Endothelial cell of umbilical vein (primary cell): Measurements from ENCODE around the gene CIROP. TPM values are rescaled to one million over a fixed set of nuclear protein-coding genes. Genes with fewer than 3 reads are reported as not detected.

Experiments
- BruUV-seq: library from RNA; stranded (reverse); fragments of 400-500 nt; replicated peaks from 2 replicates; lab custom pipeline; 2021; lab: Mats Ljungman, UMichigan
- CTCF ChIA-PET: fragments of 300-600, 350-600 bp; sonication (Branson Sonifier 250); formaldehyde crosslinking; loops from one replicate; lab custom pipeline; 2021; ENCODE audit warnings: antibody characterized with exemption, inconsistent platforms; lab: Charles Lee
- POLR2A ChIA-PET: fragments of 300-600, 350-600 bp; sonication (Branson Sonifier 250); formaldehyde crosslinking; loops from one replicate; lab custom pipeline; 2021; ENCODE audit warnings: antibody characterized with exemption, inconsistent platforms; lab: Charles Lee
- DNase-seq: peaks from one replicate; pipeline ENCODE4 v3.0.0-alpha.2; 2011; ENCODE audit warnings: low read depth, low spot score
- FAIRE-seq: peaks from 2 replicates; lab custom pipeline; 2011; peaks lifted over from hg19 to GRCh38; lab: Jason Lieb, UNC
- H2AFZ ChIP-seq: 2 replicates; pipeline ENCODE4 v1.6.0; 2012; ENCODE audit warnings: low read depth, low read length, control low read depth, inconsistent platforms
- H3K27ac ChIP-seq: 2 replicates; pipeline ENCODE4 v1.5.1; 2011; ENCODE audit warnings: low read depth, mild to moderate bottlenecking, control low read depth, low read length, moderate library complexity; ENCODE audit not compliant: insufficient read depth
- H3K27me3 ChIP-seq, 2 experiments: 2 replicates each; pipeline versions ENCODE4 v1.6.0 to v1.6.1; 2011; ENCODE audit warnings: low read length in 2 of 2, mixed read lengths in 1 of 2; ENCODE audit not compliant: control insufficient read depth in 2 of 2, insufficient read depth in 2 of 2
- H3K36me3 ChIP-seq, 2 experiments: 2 replicates in 1 of 2; 3 replicates in 1 of 2; pipeline ENCODE4 v1.5.1; 2011; ENCODE audit warnings: low read length in 2 of 2, mild to moderate bottlenecking in 1 of 2, moderate library complexity in 1 of 2; ENCODE audit not compliant: control insufficient read depth in 2 of 2, insufficient read depth in 2 of 2; ENCODE audit errors: extremely low read depth in 1 of 2
- H3K4me1 ChIP-seq: 3 replicates; pipeline ENCODE4 v1.5.1; 2011; ENCODE audit warnings: mild to moderate bottlenecking, low read length; ENCODE audit not compliant: control insufficient read depth, insufficient read depth; ENCODE audit errors: extremely low read depth
- H3K4me2 ChIP-seq: 2 replicates; pipeline ENCODE4 v1.6.1; 2011; ENCODE audit warnings: low read length, control low read depth, mixed read lengths; ENCODE audit not compliant: insufficient read depth
- H3K4me3 ChIP-seq, 3 experiments: fragments of 200-600 bp in 1 of 3; sonication (generic), shearing (Covaris generic) in 1 of 3; replicated peaks in 1 of 3; 2 replicates each; pipeline ENCODE4 v1.5.1; 2011 to 2016; ENCODE audit warnings: control low read depth in 3 of 3, low read length in 3 of 3, mild to moderate bottlenecking in 2 of 3, inconsistent platforms in 1 of 3, low read depth in 1 of 3, moderate library complexity in 1 of 3; ENCODE audit not compliant: insufficient read depth in 1 of 3
- H3K79me2 ChIP-seq: 2 replicates; pipeline ENCODE4 v1.6.0; 2012; ENCODE audit warnings: low read length, inconsistent platforms; ENCODE audit not compliant: control insufficient read depth, insufficient read depth
- H3K9ac ChIP-seq: replicated peaks from 2 replicates; pipeline ENCODE3; 2011; ENCODE audit warnings: low read length, control low read depth; ENCODE audit not compliant: insufficient read depth; ENCODE audit errors: extremely low read depth
- H3K9me1 ChIP-seq: replicated peaks from 3 replicates; pipeline ENCODE4 v1.6.0; 2011; ENCODE audit warnings: mild to moderate bottlenecking, low read length; ENCODE audit not compliant: control insufficient read depth, insufficient read depth; ENCODE audit errors: extremely low read depth
- H3K9me3 ChIP-seq: replicated peaks from 2 replicates; pipeline ENCODE4 v1.5.1; 2012; ENCODE audit warnings: low read length, inconsistent platforms; ENCODE audit not compliant: control insufficient read depth, insufficient read depth
- H4K20me1 ChIP-seq: replicated peaks from 2 replicates; pipeline ENCODE3; 2011; ENCODE audit warnings: mild to moderate bottlenecking, low read length; ENCODE audit not compliant: control insufficient read depth, insufficient read depth; ENCODE audit errors: extremely low read depth
- EZH2 ChIP-seq: IDR thresholded peaks from 2 replicates; pipeline ENCODE4 v1.6.1; 2012; ENCODE audit warnings: borderline replicate concordance, low read depth, mild to moderate bottlenecking, moderate library complexity, low read length, inconsistent platforms; ENCODE audit not compliant: severe bottlenecking
- FOS ChIP-seq: IDR thresholded peaks from 2 replicates; pipeline ENCODE4 v1.6.1; 2011; ENCODE audit warnings: mild to moderate bottlenecking, low read length, moderate library complexity, borderline replicate concordance; ENCODE audit not compliant: insufficient read depth
- GATA2 ChIP-seq: IDR thresholded peaks from 2 replicates; pipeline ENCODE4 v1.7.0; 2011; ENCODE audit warnings: low read depth, mild to moderate bottlenecking, moderate library complexity, mixed read lengths, low read length; ENCODE audit not compliant: insufficient read length, insufficient read depth
- JUN ChIP-seq: IDR thresholded peaks from 2 replicates; pipeline ENCODE4 v1.6.1; 2011; ENCODE audit warnings: borderline replicate concordance, low read depth; ENCODE audit not compliant: insufficient read length, insufficient read depth
- MYC ChIP-seq: IDR thresholded peaks from one replicate; pipeline ENCODE4 v1.6.1; 2011; ENCODE audit warnings: mild to moderate bottlenecking, low read depth, low read length
- POLR2A ChIP-seq: IDR thresholded peaks from 2 replicates; pipeline ENCODE4 v1.6.1; 2012; ENCODE audit warnings: low read depth, mild to moderate bottlenecking, control low read depth, low read length
- POLR2AphosphoS5 ChIP-seq: IDR thresholded peaks from 2 replicates; pipeline ENCODE4 v1.6.1; 2012; ENCODE audit warnings: low read depth, mild to moderate bottlenecking, control low read depth, low read length, moderate library complexity; ENCODE audit not compliant: insufficient read depth
- dilution Hi-C: fragments of 300-500 bp; cut with MboI; formaldehyde crosslinking; loops from one replicate; pipeline ENCODE4 v1.15.0; 2019; ENCODE audit warnings: low sequenced_read_pairs; ENCODE audit not compliant: extremely low pct_ligation_motif_present
- intact Hi-C: fragments of 100-400 bp; cut with micrococcal nuclease; formaldehyde crosslinking; loops from one replicate; pipeline ENCODE4 v1.10.0; 2022
- polyA plus RNA-seq, 4 experiments: library from polyadenylated mRNA; depleted of rRNA in 3 of 4; stranded (reverse) in 3 of 4; unstranded in 1 of 4; fragments of >200 nt; gene quantifications; 2 replicates each; pipeline versions ENCODE4 v1.2.1 to v1.2.3, GENCODE V29; 2011 to 2012; ENCODE audit warnings: missing spikeins in 1 of 4
- total RNA-seq: library from RNA; stranded (reverse); gene quantifications from 2 replicates; pipeline ENCODE4 v1.2.3, GENCODE V29; 2021
- TF ChIP-seq, protein P1 (sequence below), 2 donors: IDR thresholded peaks; 1 replicate in 1 of 2; 2 replicates in 1 of 2; pipeline ENCODE4 v1.5.1; 2011; ENCODE audit warnings: low read length in 2 of 2, mild to moderate bottlenecking in 2 of 2, moderate library complexity in 2 of 2, control low read depth in 1 of 2, inconsistent platforms in 1 of 2, low read depth in 1 of 2; ENCODE audit not compliant: insufficient read depth in 1 of 2; ENCODE audit errors: extremely low read depth in 1 of 2
- TF ChIP-seq, protein P2 (sequence below): IDR thresholded peaks from 2 replicates; pipeline ENCODE4 v1.6.1; 2011; ENCODE audit not compliant: insufficient read depth, insufficient read length

Gene CIROP
- total and polyA plus RNA-seq, 2 donors (not counting 3 experiments of a cell fraction or from before 2014, with no cell fraction given): not detected

DNA sequence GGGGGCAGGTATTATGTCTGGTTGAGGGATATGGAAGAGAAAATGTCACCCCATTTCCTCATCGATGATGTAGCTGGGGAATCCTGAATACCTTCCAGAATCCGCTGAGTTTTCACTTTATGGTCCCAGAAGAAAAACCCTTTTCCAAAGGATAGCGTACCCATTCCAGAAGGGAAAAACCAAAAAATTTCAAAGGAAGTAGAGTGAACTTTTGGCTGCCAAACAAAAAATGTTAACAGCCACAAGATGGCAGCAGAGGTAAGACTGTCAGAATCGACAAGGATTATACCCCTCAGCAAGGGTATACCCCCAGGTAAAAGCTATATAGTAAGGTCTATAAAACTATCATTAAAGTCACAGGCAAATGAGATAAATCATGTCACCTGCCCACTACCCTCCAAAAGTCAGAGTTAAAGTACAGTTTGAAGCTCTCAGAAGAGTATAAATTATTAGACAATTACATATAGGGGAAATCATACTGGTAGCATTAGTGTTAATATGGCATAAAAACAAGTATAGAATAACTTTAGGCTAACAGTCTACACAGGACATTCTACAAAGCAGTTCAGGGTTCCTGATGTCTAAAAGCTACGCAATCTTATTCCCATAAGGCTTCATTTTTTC lies 27.9 kb downstream of the CIROP start:
- Histone ChIP-seq H4K20me1 (no peaks in the 10 kb centered on the region), H3K79me2 (peaks cover 8% of the 10 kb centered on the region), H3K4me3 (no peak overlapping the region), H3K4me1 (peaks cover 27% of the 10 kb centered on the region), H3K27ac (no peak overlapping the region), H3K36me3 (peaks cover 40 to 46% of the 10 kb centered on the region in 2 experiments), H3K27me3 (no peaks in the 10 kb centered on the region), H3K9me1 (no peaks in the 10 kb centered on the region), H3K9ac (no peak overlapping the region), H3K4me2 (no peak overlapping the region), H2AFZ (no peak overlapping the region), H3K9me3 (no peaks in the 10 kb centered on the region)
- FAIRE-seq (no peak), DNase-seq (peak; percentile 49)
- intact Hi-C loops: loop anchor here (1.0 kb wide), 2 partner anchors 32 to 110 kb away; no protein-coding TSS in a partner anchor
- ChIA-PET POLR2A (no interaction called here), CTCF (interaction anchor here (0.5 to 5.1 kb wide), 25 partner anchors 8 to 229 kb away, joined by 3 to 88 read pairs (median 6); partner anchors contain the start of genes ACIN1, BCL2L2, C14orf119 and CDH24)
- dilution Hi-C loops: no loop called here
- no peak for TF ChIP-seq POLR2AphosphoS5
- TF ChIP-seq, protein P1, sequence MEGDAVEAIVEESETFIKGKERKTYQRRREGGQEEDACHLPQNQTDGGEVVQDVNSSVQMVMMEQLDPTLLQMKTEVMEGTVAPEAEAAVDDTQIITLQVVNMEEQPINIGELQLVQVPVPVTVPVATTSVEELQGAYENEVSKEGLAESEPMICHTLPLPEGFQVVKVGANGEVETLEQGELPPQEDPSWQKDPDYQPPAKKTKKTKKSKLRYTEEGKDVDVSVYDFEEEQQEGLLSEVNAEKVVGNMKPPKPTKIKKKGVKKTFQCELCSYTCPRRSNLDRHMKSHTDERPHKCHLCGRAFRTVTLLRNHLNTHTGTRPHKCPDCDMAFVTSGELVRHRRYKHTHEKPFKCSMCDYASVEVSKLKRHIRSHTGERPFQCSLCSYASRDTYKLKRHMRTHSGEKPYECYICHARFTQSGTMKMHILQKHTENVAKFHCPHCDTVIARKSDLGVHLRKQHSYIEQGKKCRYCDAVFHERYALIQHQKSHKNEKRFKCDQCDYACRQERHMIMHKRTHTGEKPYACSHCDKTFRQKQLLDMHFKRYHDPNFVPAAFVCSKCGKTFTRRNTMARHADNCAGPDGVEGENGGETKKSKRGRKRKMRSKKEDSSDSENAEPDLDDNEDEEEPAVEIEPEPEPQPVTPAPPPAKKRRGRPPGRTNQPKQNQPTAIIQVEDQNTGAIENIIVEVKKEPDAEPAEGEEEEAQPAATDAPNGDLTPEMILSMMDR (IDR thresholded peaks at IDR 0.05; ENCODE audit: extremely low read depth in 1 of 2, insufficient read depth in 1 of 2, low read depth in 1 of 2, low read length in 2 of 2): peak; percentile 46 to 53
- BruUV-seq: no TSS peak

DNA sequence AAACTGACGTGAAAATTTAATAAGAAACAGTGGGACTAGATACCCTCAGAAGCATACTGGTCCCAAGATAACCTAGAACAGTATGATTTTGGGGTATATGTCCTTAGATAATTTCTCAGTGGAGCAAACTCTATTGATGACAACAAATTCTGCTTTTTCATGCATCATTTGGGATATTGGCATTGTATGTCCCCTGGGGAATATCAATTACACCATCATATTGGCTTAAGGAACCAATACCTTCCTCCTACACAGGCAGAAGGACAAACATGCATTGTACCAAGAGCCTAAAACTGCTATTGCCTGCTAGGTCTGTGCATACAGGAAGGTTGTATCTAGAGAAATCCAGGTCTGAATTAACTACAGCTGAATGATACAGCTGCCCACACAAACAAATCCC lies 29.9 kb downstream of the CIROP start:
- Histone ChIP-seq H3K9me1 (no peaks in the 10 kb centered on the region), H3K4me1 (peaks cover 34% of the 10 kb centered on the region), H4K20me1 (no peaks in the 10 kb centered on the region), H3K4me3 (no peak overlapping the region), H3K27me3 (no peaks in the 10 kb centered on the region), H3K36me3 (peaks cover 32 to 35% of the 10 kb centered on the region in 2 experiments), H3K4me2 (no peak overlapping the region), H3K79me2 (peaks cover 22% of the 10 kb centered on the region), H3K9me3 (no peaks in the 10 kb centered on the region), H3K9ac (no peak overlapping the region), H2AFZ (no peak overlapping the region), H3K27ac (no peak overlapping the region)
- CTCF ChIA-PET: interaction anchor here (0.7 to 5.1 kb wide), 3 partner anchors 20 to 45 kb away, joined by 3 to 46 read pairs (median 5); partner anchors contain the start of genes ACIN1 and CEBPE
- TF ChIP-seq POLR2AphosphoS5 (no peak), EZH2 (no peak), POLR2A (no peak), JUN (no peak), MYC (no peak), FOS (no peak), GATA2 (no peak)
- TF ChIP-seq, protein P2, sequence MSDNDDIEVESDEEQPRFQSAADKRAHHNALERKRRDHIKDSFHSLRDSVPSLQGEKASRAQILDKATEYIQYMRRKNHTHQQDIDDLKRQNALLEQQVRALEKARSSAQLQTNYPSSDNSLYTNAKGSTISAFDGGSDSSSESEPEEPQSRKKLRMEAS: no peak
- TF ChIP-seq, protein P1 (IDR thresholded peaks at IDR 0.05; ENCODE audit: extremely low read depth in 1 of 2, insufficient read depth in 1 of 2, low read depth in 1 of 2, low read length in 2 of 2): no peak
- FAIRE-seq: no peak
- POLR2A ChIA-PET: no interaction called here
- intact Hi-C loops: no loop called here
- dilution Hi-C loops: no loop called here
- no TSS peak for BruUV-seq
- no peak for DNase-seq
